Superior temporal gyrus (tissue), 1 donor: ENCODE results near the gene KCNIP4.

Source experiments
- DNase-seq: peaks from one replicate; pipeline ENCODE4 v3.0.0-alpha.2; 2016; ENCODE audit errors: extremely low spot score

KCNIP4 gene

DNA sequence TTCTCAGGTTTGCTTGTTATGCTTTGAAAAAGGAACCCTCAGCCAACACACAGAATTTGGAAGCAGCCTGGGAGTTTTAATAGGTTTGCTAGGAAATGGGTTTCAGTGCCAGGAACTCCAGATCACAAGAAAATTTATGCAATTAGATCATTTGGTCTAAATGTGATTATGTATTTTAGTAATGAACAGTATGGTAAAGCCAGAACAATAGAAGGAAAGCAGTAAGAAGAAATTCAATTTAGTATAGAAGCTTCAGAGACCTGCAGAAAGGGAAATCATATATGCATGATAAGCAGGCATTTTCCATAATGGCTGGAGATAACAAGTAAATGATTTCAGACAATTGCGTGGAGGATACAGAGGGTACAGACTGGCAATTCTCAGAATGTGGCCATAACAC lies 184.7 kb downstream of the KCNIP4 start:
- DNase-seq = no peak

DNA sequence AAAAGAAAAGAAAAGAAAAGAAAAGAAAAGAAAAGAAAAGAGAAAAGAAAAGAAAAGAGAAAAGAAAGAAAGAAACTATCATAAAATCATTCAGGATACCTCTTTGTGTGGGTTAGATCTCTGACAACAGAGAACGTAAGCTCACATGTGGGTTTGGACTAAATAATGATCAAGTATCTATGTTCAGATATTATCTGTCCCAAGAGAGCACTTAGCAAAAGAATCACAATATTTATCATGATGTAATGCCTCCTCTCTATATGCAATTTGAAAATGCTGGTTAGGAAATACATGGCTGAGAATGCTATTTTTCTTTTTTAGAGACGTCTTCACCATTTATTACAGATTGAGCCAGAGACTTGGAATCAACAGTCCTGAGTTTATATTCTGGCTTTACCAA lies 191.3 kb downstream of the KCNIP4 start:
- no peak for DNase-seq

DNA sequence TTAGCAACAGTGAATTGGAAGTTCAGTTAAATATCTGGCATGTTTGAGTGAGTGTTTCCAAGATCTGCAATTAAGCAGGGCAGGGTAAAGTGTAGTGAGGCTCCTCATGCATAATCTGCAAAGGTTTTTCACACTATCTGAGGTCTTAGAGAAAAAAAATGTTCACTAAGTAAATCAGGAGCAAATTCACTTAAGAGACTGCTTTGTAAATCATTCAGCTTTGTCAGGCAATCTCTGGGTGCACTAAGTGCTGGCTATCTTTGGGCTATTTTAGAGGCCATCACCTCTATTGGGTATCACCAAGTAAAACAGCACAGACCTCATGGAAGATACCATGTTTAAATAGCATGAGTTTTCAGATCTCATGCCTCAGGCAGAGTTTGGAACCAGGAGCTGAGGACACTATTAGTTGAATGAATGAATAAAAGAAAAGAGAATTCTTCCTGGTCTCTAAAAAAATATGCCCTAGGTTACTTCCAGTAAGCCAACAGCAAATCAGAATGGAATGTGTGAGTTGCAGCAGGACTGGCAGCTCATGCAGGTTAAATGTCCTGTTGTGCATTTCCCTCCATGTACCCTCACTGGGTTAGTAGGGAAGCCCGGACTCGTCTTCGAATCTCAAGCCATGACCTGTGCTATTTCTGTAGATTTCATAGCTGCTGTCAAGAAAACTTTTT lies 195.3 kb downstream of the KCNIP4 start:
- DNase-seq = no peak

DNA sequence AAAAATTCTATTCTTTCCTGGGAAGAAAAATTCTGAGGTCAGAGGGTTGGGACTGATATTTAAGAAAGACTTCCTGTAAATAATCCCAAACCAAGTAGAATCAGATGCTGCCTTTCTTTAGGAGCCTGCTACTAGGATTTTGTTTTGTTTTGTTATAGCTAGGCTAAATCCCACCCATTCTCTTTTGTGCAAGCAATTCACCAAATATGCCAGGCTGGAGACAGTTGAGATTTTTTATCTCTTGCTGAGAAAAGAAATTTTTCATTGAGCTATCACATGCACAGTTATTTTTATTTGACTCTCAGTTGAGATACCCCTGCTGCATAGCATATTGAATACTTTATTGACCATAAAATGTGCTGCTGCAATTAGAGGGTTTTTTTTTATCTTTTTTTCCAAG lies 196.0 kb downstream of the KCNIP4 start:
- no peak for DNase-seq

DNA sequence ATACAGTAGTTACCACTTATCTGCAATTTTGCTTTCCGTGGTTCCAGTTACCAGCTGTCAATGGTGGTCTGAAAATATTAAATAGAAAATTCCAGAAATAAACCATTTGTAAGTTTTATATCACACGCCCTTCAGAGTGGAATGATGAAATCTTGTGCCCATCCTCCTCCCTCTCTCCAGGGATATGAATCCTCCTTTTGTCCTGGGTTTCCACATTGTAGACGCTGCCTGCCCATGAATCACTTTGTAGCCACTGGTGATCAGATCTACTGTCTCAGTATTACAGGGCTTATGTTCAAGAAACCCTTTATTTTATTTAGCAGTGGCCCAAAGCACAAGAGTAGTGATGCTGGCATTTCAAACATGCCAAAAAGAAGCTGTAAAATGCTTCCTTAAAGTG lies 198.6 kb downstream of the KCNIP4 start:
- DNase-seq = no peak

DNA sequence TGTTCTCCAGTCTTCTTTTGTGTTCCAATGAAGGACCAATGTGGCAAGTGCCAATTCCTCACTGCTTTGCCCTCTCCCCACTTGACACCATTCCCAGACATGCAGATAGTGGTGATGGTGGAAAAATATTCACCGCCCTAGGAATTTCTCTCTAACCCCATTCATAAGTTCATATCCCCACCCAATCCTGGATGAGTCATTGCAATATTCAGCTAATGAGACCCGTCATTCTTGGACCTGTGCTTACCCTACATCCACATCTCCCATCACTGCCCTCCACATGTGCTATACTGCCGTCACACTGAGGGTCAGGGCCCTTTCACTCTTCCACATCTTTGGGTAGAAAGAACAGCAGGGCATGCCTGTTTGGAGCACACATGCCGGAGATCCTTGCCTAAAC lies 199.2 kb downstream of the KCNIP4 start:
- no peak for DNase-seq

DNA sequence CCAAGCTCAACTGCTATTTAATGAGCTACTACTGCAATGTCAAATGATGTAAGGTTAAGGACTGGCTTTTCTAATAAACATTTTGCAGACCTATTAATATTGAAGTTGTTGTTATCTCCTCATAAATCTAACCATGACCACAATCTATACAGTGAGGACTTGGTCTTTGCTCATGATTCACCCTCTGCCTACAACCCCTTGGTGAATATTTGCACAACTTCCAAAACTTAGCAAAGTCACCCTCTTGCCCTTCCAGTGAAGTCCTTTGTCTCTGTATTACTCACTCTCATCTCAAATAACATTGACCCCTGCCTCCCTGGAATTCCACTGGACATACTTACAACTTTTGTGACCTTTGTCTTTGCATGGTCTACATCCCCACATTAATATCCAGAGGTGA lies 204.5 kb downstream of the KCNIP4 start:
- no peak for DNase-seq

DNA sequence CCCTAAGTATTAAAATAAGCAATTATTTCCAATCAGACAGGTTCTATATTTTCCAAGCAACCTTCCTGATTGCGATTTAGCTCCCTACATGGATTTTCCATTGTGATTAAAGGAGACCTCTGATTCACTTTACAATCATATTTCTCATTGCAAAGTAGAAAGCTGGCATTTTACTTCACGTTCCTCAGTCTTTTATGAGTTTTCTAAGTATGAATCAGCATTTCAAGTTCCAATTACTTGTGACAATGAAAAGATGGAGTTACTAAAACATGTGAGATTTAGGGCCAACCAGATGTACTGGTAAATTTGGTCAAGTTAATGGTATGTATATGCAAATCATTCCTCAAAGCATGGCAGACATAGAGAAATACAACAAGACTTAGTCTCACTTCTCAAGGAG lies 206.2 kb downstream of the KCNIP4 start:
- DNase-seq = no peak

DNA sequence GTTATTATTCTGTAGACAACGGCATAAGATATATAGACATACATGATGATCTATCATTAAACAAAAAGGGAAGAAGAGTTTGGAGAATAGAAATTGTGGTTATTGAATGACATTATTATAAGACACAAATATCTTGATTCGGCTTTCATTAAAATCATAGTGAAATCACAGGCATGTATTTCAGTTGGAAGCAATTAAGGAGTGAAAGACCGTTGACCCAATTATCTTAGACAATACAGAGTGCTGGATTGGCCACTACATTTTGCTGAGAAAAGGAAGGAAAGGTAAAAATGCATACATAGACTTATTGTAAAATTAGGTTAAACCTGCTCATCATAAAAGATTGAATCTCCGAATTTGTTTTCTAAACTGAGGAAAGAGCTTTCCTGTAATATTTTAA lies 209.8 kb downstream of the KCNIP4 start:
- DNase-seq = no peak

DNA sequence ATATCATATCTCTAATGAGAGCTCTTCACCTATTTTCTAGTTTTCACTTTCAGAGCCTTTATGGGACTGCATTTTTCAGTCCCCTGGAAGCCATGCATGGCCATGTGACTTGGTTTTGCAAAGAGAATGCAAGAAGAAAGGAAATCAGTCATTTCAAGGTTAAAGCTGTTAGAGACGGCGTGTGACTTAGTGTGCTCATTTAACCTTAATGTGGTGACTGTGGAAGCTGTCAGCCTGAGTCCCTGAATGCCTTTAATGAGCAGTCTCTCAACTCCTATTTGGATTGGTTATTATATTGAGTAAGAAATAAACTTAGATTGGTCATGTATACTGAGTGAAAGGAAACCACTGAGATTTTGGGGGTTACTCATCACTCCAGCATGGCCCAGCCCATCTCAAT lies 212.7 kb downstream of the KCNIP4 start:
- no peak for DNase-seq

DNA sequence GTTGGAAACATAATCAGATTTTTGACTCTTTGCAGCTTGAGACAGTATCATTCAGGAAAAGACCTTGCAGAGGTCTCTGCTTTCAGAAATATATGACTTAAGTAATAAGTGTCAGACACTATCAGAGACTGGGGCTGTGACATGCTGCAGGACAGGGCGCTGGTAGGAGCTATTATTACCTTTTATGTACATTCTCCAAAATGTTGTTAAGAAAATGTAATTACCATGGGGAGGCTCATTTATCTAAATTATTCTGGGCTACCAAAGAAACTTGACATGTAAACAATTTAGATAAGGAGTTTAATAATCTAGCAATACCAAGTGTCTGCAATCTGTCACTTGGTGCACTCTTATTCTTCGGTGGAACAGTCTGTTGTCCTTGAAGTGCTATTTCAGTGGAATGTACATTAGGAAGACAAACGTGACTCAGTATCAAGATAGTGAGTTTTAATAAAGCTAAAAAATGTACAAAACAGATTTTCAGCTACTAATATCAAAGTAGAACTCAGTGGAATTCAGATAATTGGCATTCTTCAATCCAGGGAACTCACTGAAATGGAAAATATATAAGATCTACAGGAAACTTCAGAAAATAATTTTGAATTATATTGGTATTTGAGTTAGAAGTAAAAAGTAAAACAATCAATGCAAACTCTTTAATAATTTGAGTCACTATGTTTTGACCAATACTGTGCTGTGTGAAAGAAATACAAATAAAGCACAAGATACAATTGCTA lies 214.5 kb downstream of the KCNIP4 start:
- DNase-seq = no peak

DNA sequence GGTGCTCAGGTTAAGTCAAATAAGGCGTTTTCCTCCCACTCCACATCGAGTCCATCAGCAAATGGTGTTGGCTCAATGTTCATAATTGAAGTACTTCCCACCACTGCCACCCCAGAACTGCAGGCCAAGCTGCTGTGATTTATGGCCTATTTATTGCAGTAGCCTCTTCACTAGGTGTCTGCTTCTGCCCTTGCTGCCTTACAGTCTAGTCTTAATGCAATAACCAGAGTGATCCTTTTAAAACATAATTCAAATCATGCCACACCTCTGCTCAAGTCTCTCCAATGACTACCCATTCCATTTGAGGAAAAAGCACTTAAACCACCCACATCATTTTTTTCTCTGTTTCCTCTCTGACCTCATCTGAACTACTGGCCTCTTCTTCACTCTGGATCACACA lies 220.3 kb downstream of the KCNIP4 start:
- no peak for DNase-seq

DNA sequence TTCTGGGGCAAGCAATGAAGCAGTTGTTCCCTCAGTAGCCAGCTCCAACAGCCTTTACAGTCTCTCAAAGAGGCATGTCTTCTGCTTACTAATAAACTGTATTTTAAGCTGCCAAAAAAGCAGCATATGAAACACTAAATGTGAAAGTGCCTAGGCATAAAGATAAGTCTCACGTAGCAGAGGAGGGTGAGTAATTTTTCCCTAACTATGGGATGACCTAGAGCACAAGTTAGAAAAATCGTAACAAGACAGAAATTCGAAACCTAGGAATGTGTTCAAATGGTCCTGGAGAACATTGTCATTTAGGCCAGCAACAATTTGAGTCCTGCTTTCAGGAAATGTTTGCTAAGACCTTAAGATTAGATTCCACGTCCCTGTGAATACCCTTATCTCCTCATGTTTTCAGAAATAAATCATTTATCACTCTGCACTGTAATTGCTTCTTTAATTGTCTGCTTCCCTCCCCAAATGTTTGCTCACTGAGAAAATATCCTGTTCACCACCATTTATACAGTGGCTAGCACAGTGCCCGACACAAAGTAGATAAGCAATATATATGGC lies 222.2 kb downstream of the KCNIP4 start:
- DNase-seq = no peak

DNA sequence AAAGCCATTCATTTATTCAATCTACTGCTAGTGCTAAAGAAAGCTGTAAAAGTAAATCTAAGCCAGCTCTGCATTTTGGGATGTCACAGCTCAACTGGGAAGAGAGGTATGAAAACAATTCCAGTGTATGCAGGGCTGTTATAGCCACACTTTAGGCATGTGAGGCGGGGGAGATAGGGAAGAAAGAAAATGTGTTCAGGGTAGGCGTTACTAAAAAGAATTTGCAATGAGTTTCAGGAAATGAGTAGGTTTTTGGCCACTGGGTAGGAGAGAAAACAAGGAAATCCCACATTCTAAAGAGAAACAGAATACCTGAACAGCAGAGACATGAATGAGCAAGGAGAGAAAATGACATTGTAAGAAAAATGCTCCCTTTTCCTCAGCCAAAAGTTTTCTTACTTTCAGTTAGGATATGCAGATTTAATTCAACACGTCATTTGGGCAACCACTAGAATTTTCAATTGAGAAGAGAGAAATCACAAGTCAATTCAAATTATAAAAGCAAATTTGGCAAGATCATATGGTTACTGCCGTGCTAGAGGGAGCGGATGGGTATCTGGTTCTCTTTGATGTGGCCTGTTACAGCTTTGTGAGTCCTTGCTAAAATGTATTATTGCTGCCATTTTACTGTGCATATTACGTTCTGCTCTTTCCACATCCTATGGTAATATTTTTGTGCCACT lies 226.3 kb downstream of the KCNIP4 start:
- DNase-seq = no peak

DNA sequence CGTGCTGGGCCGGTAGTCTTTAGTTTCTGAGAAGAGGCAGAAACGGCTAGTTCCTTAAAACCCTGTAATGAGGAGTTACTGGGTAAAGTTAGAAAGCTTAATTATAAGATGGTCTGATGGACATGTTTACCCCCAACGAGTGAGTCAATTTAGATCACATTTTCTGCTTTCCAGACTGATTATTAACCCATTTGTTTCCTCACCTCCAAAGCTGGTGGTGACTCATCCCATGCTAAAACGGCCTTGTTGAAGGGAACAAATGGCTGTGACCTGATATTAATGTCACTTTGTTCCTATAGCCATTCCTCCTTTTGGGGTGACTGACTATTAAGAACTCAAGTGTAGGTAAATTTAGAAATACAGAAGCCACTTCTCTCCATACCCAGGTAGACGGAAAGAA lies 232.0 kb downstream of the KCNIP4 start:
- no peak for DNase-seq

DNA sequence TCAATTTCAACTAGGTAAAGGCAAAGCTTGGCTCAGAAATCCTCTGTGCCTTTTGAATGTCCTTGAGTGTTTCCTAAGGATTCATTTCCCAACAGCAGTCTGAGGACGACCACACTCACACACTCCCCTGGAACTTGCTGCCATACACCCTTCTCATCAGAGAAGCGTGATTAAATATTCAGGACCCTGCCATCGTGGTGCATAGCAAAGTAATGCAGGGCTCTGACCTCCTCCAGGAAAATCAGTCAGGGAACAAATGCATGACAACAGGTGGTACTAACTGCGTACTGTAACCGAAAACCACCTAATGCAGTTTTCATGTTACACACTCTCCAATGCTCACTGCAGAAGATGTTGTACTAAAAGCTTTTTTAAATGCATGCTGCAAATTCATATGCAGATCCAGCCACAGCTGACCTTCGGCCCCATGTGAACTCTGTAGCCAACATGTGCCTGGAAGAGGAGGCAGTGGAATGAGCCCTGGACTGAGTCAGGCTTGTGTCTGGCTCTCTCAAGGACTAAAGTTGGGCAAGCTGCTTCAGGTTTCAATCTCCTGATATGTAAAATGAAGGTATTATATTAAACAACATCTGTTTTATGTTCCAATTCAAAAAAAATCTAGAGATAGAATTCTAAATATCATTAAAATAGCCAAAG lies 238.3 kb downstream of the KCNIP4 start:
- no peak for DNase-seq

DNA sequence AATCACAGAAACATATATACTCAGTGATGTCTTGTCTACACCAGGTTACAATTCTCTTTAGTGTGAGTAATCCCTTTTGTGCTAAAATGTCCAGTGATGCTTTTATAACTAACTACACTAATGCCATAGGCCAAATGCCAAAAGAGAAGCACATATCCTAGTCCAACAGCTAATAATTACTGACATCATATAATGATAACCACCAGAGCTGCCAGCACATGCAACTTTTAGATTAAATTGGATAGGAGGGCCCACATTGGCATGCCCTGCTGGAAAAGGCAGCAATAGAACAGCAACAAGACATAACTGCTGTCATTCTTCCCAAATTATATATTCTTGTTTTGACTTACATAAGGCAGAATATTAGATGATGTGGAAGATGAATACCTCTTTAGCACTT lies 238.8 kb downstream of the KCNIP4 start:
- DNase-seq = no peak

DNA sequence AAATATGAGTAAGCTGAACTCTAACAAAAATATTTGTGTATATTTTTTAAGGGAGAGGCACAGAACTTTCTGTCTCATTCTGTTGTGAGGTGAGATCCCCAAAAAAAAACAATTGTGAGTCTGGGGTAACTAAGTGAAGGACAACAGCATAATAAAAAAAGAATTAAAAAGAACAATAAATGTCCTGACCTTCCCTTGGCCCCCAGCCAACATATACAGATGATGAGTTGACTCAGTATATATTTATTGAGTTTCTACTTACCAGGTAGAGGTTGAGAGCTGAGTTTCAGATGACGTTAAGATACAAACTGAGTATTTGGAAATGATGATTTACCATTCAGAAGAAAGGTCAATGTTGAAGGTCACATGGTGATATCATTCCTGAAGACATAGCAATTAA lies 239.5 kb downstream of the KCNIP4 start:
- DNase-seq = no peak

DNA sequence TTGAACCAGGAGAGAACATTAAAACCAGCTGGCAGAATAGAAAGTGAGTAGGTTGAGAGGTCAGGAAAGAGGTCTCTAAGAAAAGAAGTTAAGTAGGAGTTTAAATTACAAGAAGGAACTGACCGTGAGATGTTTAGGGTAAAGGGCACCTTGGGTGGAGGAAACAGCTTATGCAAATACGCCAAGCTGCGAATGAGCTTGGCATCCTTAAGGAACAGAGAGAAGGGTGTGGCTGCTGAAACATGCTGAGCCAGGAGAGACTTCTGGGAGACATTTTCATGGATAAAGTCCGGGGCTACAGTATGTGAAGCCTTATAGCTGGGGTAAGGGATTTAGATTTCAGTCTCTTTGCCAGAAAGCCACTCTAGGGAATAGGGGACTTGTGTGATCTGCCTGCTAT lies 249.1 kb downstream of the KCNIP4 start:
- DNase-seq = no peak

DNA sequence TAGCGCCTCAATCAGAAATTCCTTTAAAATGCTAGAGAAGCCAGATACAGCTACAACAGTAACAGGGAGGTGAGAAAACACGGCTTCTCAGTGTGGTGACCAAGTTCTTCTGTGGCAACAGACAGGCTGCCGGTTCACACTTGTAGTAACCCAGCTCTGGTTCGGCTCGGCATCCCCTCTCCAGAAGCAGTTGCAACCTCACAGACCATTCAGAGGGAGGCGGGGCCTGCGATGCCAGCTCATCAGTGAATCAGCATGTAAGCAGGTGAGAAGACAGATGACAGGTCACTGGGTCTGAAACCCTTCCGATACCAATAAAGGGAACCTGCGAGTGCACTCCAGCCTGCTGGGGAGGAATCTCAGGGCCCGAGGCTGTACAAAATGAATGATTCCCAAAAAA lies 251.0 kb downstream of the KCNIP4 start:
- DNase-seq = no peak

DNA sequence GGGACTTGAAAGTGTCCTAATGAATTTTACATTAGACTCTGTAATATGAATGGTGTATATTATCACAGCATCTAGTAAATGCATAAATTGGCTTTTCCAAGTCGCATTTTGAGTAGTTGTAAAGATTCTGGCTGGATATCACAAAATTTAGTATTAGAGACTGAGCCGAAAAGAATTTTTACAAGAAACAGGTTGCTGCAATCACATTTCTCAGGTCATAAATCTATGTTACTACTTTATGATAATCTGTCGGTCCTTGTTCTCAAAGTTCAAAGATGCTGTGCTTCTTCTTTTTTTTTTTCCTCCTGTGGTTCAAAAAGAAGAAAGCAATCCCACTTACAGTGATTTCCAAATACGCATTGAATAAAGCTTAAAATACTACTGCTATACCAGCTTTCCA lies 253.4 kb downstream of the KCNIP4 start:
- no peak for DNase-seq

DNA sequence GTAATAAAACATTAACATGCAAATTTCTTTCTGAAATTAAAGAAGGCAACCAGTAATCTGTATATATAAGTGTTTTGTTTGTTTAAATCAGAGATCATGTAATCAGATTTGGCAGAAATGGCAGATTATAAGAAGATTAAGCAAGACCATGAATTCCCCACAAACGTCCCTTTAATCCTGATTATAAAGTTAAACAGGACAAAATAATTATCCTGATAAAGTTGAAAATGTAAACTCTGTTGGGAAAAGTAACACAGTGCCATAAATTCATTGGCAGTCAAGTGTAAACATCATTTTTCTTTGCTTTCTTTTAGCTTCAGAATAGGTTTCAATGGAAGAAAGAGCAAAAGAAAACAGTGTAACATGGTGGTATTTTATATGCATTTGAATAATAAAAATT lies 256.3 kb downstream of the KCNIP4 start:
- no peak for DNase-seq
